SJCRH30 (cell line): Measurements from ENCODE around the gene RHBDD3. TPM values are rescaled to one million over a fixed set of nuclear protein-coding genes. Genes with fewer than 3 reads are reported as not detected.
A peak's percentile ranks its signal among the peaks of the same experiment; 100 is the strongest.

Source experiments
- DNase-seq, 2 experiments: peaks; one replicate each; pipeline ENCODE4 v3.0.0-alpha.2; 2015 to 2020
- H3K27ac ChIP-seq: fragments of 250-450 bp; sonication (Bioruptor Pico); 2 replicates; pipeline ENCODE4 v1.5.1; 2020; ENCODE audit warnings: mild to moderate bottlenecking, moderate library complexity
- H3K27me3 ChIP-seq: fragments of 250-450 bp; sonication (Bioruptor Pico); 2 replicates; pipeline ENCODE4 v1.5.1; 2020; ENCODE audit warnings: mild to moderate bottlenecking, moderate library complexity
- H3K36me3 ChIP-seq: fragments of 250-450 bp; sonication (Bioruptor Pico); 2 replicates; pipeline ENCODE4 v1.5.1; 2020; ENCODE audit warnings: mild to moderate bottlenecking, moderate library complexity
- H3K4me1 ChIP-seq: fragments of 250-450 bp; sonication (Bioruptor Pico); 2 replicates; pipeline ENCODE4 v1.5.1; 2020; ENCODE audit warnings: mild to moderate bottlenecking, moderate library complexity
- H3K4me3 ChIP-seq: fragments of 250-450 bp; sonication (Bioruptor Pico); 2 replicates; pipeline ENCODE4 v1.5.1; 2020; ENCODE audit warnings: mild to moderate bottlenecking, moderate library complexity
- H3K9me3 ChIP-seq: fragments of 250-450 bp; sonication (Bioruptor Pico); replicated peaks from 2 replicates; pipeline ENCODE4 v1.5.1; 2020; ENCODE audit warnings: mild to moderate bottlenecking, moderate library complexity
- total RNA-seq: library from RNA; depleted of rRNA; stranded (reverse); fragments of >200 nt; shearing (Covaris generic); gene quantifications from 2 replicates; pipeline ENCODE4 v1.2.3, GENCODE V29; 2014

RHBDD3 gene
- total RNA-seq, 1 experiment from 2014 or later, result 20.3 TPM

DNA sequence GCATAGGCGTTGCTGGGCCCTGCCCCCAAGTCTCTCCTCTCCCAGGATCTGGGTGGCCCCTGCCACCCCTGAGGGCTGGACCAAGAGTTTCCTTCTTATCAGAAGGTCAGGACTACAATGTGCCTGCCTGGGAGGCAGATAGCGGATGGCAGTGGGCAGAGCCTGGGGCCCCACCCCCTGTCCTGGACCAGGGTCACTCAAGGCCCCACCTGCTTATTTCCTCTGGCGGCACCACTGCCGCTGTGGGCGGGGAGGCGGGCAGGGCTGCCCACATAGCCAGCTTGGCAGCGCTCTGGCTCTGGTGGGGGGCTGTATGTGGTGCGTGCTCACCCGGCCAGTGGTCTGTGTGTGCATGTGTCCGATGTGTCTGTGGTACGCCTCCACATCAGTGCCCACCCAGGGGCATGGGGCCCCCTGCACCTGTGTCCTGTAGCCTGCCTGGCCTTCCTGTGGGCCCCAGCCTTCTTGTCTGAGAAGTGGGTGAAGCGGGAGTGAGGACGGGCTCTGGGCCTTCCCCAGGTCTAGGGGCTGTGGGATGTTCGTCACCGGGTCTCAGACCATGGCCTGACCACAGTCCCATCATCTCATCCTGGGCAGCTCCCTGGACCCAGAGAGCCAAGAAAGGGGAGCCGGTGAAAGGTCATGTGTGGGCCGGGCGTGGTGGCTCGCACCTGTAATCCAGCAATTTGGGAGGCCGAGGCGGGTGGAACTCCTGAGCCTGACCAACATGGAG lies 41.7 kb upstream of the RHBDD3 start:
- H3K4me3 ChIP-seq, result no peak overlapping the region
- H3K36me3 ChIP-seq, result no peaks in the 10 kb centered on the region
- DNase-seq, result no peak
- H3K9me3 ChIP-seq, result no peaks in the 10 kb centered on the region
- H3K4me1 ChIP-seq, result peaks cover 26% of the 10 kb centered on the region
- H3K27ac ChIP-seq, result no peak overlapping the region
- no peaks in the 10 kb centered on the region for H3K27me3 ChIP-seq

DNA sequence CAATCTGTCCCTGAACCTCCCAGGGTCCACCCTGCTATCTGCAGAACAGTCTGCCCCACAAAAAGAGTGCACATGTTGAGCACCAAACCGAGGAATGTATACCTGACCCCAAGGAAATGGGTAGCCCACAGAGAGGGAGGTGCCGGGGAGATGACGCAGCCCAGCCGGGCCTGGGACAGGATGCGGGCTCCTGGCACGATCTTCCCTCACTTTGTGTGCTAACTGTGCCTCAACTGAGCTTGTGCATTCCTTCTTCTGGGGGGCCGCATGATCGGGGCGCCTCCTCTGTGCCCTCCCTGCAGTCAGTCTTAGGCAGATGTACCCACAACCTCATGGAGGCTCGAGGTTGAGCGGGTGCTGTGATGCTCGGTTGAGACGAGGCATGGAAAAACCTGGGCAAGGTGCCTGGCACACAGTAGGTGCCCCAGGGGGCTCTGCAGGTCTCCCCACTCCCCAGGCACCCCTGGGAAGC lies 41.0 kb upstream of the RHBDD3 start:
- peaks cover 19% of the 10 kb centered on the region for H3K4me1 ChIP-seq
- H3K9me3 ChIP-seq, result no peaks in the 10 kb centered on the region
- no peak for DNase-seq
- H3K4me3 ChIP-seq, result no peak overlapping the region
- no peaks in the 10 kb centered on the region for H3K36me3 ChIP-seq
- H3K27ac ChIP-seq, result no peak overlapping the region
- no peaks in the 10 kb centered on the region for H3K27me3 ChIP-seq

DNA sequence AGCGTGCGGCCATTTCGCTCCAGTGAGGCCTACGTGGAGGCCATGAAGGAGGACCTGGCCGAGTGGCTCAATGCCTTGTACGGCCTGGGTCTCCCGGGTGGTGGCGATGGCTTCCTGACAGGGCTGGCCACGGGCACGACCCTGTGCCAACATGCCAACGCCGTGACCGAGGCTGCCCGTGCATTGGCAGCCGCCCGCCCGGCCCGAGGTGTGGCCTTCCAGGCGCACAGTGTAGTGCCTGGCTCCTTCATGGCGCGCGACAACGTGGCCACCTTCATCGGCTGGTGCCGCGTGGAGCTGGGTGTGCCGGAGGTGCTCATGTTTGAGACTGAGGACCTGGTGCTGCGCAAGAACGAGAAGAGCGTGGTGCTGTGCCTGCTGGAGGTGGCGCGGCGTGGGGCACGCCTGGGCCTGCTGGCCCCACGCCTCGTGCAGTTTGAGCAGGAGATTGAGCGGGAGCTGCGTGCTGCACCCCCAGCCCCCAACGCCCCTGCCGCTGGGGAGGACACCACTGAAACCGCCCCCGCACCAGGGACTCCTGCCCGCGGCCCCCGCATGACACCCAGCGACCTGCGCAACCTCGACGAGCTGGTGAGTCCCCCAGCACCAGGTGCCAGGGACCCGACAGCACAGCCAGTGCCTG lies 40.5 kb upstream of the RHBDD3 start:
- Histone ChIP-seq H3K4me1 (peaks cover 15% of the 10 kb centered on the region), H3K27me3 (no peaks in the 10 kb centered on the region), H3K27ac (no peak overlapping the region), H3K9me3 (no peaks in the 10 kb centered on the region), H3K4me3 (no peak overlapping the region), H3K36me3 (no peaks in the 10 kb centered on the region)
- no peak for DNase-seq

DNA sequence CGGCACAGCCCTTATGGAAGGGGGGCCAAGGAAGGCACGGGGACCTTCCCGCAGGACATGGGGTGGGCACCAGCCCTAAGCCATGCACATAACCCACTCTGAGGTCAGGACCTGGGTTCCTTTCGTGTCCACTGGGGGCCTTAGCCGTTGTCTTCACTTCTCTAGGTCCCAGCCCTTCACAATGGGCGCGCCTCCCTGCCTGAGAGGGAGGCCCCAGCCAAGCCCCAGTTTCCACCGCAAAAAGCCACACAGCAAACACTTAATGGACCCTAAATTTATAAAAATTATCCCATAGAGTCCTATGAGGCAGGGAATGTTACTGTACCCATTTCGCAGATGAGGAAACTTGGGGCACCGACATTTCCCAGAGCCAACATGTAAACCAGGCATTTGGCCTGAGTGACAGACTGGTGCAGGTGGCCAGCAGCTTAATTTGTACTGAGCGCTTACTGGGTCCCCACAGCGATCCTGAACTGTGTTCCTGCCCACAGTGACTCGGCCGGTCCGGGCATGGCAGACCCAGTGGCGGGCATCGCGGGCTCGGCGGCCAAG lies 39.9 kb upstream of the RHBDD3 start:
- Histone ChIP-seq H3K4me1 (peaks cover 15% of the 10 kb centered on the region), H3K27ac (no peak overlapping the region), H3K9me3 (no peaks in the 10 kb centered on the region), H3K4me3 (peak overlapping the region; percentile 63), H3K27me3 (no peaks in the 10 kb centered on the region), H3K36me3 (no peaks in the 10 kb centered on the region)
- DNase-seq, result no peak

DNA sequence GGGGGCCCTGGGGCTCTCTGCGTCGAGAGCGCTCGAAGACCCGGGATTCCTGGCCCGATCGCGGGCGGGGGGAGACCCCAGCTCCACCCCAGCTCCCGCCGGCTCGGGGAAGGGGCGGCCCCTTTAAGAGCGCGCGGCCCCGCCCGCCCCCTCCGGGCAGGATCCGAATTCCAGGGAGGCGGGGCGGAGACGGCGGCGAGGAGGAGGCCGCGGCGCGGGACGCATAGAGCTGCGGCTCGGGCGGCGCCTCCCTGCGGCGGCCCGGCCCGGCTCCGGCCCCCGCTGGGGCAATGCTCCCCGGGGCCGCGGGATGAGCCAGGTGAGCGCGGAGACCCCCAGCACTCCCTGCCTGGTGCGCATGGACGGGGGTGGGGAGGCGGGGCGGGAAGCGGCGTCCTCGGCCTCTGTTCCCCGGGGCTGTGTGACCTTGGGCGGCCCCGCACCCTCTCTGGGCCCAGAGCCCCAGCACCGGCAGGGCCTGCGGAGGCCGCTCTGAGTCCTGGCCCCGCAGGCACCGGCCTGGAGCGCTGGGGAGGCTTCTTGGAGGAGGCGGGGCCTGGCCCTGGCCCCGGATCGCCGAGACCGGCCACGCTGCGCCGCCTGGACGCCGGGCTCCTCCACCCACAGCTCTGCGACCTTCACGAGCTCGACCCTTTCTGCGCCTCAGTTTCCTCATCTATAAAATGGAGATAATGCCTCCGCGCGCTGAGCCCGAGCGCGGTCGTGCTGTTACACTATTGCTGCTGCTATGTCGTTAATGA lies 39.2 kb upstream of the RHBDD3 start:
- Histone ChIP-seq H3K36me3 (no peaks in the 10 kb centered on the region), H3K27me3 (no peaks in the 10 kb centered on the region), H3K27ac (peak overlapping the region; percentile 65), H3K9me3 (no peaks in the 10 kb centered on the region), H3K4me3 (peak overlapping the region; percentile 63), H3K4me1 (peaks cover 12% of the 10 kb centered on the region)
- peak; percentile 80 to 83 for DNase-seq

DNA sequence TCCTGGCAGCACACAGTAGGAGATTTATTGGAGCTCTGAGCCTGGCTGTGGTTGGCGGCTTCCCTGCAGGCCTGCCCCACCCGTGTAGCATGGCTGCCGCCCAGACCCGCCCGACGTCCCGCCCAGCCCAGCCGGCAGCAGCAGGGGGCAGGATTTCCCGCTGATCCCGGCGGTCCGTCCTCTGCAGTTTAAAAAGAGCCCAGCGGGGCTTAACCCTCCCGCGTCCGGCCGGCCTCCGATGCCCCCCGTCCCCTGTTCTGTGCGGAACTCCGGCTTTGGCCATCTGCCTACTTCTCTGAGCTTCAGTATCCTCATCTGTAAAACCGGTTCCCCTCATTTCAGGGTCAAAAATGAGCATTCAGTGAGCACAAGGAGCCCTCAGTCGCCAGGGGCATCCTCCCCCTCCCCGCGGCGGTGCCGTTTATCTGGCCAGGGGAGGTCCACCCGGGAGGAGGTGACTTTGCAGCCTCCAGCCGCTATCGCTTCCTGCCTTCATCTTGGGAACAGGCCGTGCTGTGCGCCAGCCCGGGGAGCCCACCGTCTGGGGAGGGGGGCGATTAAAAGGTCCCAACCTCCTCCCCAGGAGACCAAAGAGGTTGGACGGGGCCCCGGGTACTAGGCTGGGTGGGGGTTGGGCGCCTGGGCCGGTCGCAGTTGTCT lies 38.5 kb upstream of the RHBDD3 start, which contains the start of gene GAS2L1:
Gene GAS2L1 (plus strand): TSS at position 476 of the 660 bp plus-strand sequence. CDS start 1,456 bp downstream, outside the sequence.
- no peaks in the 10 kb centered on the region for H3K9me3 ChIP-seq
- H3K4me1 ChIP-seq, result peaks cover 10% of the 10 kb centered on the region; the same call in 1 of the 2 replicates
- no peaks in the 10 kb centered on the region; the same call in 1 of the 2 replicates for H3K36me3 ChIP-seq
- peak within 1 kb of the TSS; percentile 63 for H3K4me3 ChIP-seq
- H3K27me3 ChIP-seq, result no peaks in the 10 kb centered on the region
- H3K27ac ChIP-seq, result peak within 1 kb of the TSS; percentile 65
- DNase-seq, result peak; percentile 86 to 87

DNA sequence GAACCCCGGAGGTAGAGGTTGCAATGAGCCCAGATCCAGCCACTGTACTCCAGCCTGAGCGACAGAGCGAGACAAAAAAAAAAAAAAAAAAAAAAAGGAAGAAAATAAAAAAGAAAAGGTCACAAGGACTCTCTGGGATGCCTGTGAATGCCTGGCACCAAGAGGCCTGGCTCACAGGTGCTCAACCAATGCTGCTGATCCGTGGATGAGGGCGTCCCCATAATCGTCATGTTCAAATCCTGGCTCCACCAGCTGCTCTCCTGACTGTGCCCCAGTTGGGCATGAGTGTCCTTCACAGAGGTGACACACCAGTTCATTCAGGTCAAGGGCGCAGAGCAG lies 38.0 kb upstream of the RHBDD3 start:
- H3K27ac ChIP-seq, result no peak overlapping the region; the same call in 1 of the 2 replicates
- H3K27me3 ChIP-seq, result no peaks in the 10 kb centered on the region
- H3K4me1 ChIP-seq, result peaks cover 10% of the 10 kb centered on the region; the same call in 1 of the 2 replicates
- H3K4me3 ChIP-seq, result peak overlapping the region; percentile 63
- H3K9me3 ChIP-seq, result no peaks in the 10 kb centered on the region
- no peaks in the 10 kb centered on the region; the same call in 1 of the 2 replicates for H3K36me3 ChIP-seq
- no peak for DNase-seq

DNA sequence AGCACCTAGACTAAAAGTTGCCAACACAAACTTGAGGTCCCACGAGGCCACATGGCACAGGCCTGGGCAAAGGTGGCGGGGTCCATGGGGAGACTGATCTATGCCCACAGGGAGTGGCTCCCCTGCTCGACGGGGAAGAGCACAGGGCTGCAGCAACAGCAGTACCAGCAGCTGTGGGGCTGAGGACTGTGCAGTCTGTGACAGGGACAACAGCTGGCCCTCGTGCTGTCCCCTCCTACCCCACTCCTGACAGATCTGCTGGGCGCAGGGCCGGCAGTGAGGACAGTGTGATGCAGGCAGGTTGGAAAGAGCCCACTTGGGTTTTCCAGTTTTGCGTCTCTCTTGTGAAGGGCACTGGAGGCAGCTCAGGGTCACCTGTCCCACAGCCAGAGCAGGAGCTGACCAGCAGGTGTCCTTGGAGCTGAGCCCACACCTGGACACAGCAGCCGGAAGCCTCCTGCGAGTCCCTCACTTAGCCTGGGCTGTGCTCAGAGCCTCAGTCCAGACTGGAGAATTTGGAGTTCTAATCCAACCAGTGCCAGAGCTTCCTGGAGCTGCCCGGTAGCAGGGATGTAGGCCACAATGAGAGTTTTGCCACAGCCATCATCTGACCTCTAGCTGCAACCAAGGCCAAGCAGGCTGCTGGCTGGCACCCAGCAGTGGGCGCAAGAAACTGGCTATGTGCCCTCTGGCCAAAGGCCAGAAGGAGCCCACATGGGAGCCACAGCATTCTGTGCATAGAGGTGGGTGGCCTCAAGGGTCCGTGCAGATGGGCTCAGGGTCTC lies 35.1 kb upstream of the RHBDD3 start:
- peak; percentile 44 to 56 for DNase-seq
- Histone ChIP-seq H3K4me3 (no peak overlapping the region), H3K4me1 (no peaks in the 10 kb centered on the region)

DNA sequence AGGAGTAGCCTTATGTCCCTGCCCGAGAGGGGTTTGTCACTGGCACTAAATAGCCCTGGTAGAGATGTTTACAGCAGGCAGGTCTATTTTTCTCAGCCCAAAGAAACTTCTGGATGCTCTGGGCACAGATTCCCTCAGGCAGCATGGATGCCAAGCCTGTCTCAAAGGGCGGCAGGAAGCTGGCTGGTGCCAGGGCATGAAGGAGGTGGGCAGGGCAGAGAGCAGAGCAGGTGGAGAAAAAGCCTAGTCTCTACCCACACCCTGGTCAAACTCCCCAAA lies 34.6 kb upstream of the RHBDD3 start:
- no peaks in the 10 kb centered on the region for H3K27me3 ChIP-seq
- H3K36me3 ChIP-seq, result peaks cover 26% of the 10 kb centered on the region
- H3K4me3 ChIP-seq, result no peak overlapping the region
- no peak overlapping the region for H3K27ac ChIP-seq
- no peaks in the 10 kb centered on the region for H3K4me1 ChIP-seq
- H3K9me3 ChIP-seq, result no peaks in the 10 kb centered on the region
- no peak for DNase-seq

More for the DNA sequence above, 35.1 kb upstream of the RHBDD3 start:
- H3K27ac ChIP-seq, result no peak overlapping the region
- no peaks in the 10 kb centered on the region for H3K9me3 ChIP-seq
- no peaks in the 10 kb centered on the region for H3K27me3 ChIP-seq
- H3K36me3 ChIP-seq, result peaks cover 21% of the 10 kb centered on the region

DNA sequence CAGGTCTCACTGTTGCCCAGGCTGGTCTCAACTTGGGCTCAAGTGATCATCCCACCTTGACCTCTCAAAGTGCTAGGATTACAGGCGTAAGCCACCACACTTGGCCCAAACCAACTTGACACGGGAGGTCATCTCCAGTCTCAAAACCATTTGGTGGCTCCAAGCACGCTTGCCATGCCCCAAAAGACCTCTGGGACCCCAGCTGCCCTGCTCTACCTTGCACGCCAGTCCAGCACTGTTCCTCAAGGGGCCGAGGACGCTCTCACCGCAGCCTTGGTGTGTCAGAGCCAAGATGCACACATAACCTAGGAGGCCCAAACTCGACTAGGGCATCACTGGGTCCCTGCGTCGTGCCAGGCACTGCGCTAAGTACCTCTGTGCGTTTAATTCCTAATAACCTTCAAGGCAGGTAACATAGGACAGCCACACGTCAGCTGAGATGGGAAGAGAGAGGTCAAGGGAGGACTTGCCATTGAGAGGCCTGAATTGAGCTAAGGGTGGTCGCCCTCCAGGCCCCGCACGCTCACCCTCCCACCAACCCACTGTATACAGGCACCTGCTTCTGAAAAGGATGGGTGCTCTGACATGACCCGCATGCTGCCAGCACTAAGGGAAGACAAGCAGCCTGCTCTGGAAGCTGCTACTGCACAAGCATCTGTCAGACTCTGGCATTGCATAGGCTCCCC lies 34.1 kb upstream of the RHBDD3 start:
- H3K27ac ChIP-seq, result no peak overlapping the region
- no peak overlapping the region for H3K4me3 ChIP-seq
- no peaks in the 10 kb centered on the region for H3K27me3 ChIP-seq
- H3K4me1 ChIP-seq, result no peaks in the 10 kb centered on the region
- DNase-seq, result no peak
- peaks cover 31% of the 10 kb centered on the region for H3K36me3 ChIP-seq
- no peaks in the 10 kb centered on the region for H3K9me3 ChIP-seq

DNA sequence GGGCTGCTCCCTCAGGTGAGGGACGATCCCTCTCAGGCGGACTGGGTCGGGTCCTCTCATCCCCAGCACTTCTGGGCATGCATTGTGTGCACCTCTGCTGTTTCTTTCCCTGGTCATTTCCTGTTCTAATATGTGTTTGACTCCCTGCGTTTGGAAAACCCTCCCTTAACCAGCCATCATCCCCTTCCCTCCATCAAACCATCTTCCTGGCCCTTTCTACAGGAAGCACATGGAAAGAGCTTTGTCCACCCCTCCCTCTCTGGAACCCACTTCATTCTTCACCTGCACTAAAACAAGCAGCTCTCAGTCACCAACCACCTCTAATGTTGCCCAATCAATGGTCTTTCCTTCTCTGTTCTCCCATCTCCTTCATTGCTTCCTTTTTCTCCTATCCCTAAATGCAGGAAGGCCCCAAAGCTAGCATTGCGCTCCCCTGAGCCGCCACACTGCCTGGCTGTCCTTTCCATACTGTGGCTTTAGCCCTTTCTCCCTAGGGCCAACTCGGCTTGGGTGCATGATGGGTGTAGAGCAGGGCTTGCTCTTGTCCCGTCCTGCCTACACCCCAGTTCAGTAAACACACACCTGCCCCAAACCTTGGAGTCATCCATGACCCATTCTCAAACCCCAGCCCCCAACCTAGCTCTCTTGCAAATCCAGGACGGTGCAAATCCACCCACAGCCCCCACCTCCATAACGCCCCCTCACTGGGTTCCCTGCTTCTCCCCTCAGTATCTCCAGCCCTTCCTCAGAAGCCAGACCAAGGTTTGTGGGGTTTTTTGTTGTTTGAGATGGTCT lies 33.2 kb upstream of the RHBDD3 start:
- no peaks in the 10 kb centered on the region for H3K4me1 ChIP-seq
- H3K4me3 ChIP-seq, result no peak overlapping the region
- H3K36me3 ChIP-seq, result peaks cover 40% of the 10 kb centered on the region
- H3K27ac ChIP-seq, result no peak overlapping the region
- H3K27me3 ChIP-seq, result no peaks in the 10 kb centered on the region
- no peaks in the 10 kb centered on the region for H3K9me3 ChIP-seq
- DNase-seq, result no peak

DNA sequence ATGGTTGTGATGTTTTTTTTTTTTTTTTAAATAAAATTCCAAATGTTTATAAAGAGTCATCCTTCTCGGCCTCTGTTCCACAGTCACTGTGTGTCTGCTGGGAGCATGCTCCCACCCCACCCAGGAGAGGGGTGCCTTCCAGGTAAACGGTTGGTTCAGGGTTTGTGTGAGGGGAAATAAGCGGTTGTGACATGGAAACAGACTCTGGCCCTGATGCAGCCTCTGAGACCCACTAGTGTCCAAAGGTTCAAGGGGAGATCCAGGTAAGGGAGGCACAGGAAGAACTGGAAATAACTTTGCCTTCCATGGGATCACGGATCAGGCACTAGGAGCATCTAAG lies 32.7 kb upstream of the RHBDD3 start:
- Histone ChIP-seq H3K27me3 (no peaks in the 10 kb centered on the region), H3K9me3 (no peaks in the 10 kb centered on the region), H3K4me1 (no peaks in the 10 kb centered on the region), H3K4me3 (no peak overlapping the region), H3K27ac (no peak overlapping the region), H3K36me3 (peaks cover 45% of the 10 kb centered on the region)
- no peak for DNase-seq
